ENCODE results near the gene HSPA2.
"Not testable (repeated sequence)": the region's sequence is repeated elsewhere in the genome, so short reads cannot be mapped to it uniquely, and the experiment has no call there.

Gene HSPA2

DNA sequence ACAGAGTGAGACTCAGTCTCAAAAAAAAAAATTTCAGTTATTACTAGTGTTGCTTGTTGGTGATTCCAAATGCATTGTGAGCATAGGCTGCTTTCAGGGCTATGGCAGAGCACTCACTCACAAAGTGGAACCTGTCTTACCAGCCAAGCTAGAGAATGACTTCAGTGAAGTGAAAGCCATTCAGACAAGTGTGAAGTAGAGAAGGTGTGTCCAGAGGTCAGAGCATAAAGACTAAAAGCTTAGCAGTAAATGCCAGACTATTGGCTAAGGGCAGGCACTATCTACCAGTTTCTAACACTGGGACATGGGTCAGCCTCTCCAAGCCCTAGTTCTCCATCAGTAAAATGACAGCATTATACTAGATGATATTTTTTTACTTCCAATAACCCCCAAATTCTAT, 21.9 kb downstream of the HSPA2 start:
- no peak for DNase-seq

DNA sequence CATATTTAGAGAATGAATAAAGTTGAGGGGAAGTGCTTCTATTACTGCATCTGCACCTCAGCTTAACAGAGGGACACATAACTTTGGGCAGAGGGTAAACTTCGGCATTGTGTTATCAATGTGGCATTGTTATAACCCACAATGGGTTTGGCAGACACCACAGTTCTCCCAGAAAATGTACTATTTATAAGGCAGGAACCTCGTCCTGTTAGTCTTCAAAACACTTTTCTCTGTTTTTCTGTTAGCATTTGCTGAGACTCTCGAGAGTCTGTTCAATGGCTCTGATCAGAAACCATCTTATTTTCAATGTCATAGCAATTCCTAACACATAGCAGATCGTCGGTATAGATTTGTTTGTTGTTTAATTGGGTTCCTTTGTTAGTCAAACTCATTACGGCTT, 23.2 kb downstream of the HSPA2 start:
- DNase-seq: no peak

DNA sequence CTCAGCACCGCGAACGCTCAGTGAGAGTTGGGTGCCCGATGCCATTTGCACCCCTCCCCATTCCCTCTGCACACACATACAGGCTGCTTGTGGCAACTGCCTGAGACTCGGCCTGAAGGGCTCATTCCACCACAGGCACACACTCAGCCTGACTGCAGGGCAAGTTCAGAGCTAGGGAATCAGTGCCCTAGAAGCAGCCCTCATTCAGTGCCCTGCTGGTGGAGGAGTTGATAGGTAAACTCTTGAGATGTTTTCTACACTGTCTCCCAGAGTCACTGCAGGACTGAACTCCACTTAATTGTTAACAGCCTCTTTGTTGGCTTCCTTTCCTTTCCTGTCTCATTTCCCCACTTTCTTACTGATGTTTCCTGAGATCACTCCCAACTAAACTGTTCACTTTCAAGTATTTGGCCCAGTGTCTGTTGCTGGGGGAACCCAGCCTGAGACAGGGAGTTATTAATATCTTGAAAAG, 26.1 kb downstream of the HSPA2 start:
- no peak for DNase-seq

DNA sequence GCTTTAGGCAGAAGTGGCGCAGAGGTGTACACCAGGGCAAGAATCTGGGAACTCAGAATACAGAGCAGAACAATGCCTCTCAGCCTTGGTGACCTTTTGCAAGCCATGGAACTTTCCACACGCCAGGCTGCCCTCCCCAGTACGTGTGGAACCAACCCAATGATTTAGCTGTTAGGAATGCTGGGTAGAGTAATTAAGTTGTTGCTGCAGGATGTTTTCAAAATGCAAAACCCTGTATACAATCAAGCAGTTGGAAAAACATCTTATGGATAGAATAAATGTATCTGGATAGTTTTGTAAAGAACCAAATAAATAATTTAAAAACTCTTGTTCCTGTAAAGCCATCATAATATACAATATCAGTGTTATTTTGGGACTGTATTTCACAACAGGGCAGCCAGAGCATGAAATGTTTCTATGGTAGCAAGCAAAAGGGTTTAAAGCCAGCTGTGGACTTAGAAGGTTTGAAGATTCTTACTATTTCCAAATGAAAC, 28.6 kb downstream of the HSPA2 start:
- DNase-seq: peak; percentile 67

DNA sequence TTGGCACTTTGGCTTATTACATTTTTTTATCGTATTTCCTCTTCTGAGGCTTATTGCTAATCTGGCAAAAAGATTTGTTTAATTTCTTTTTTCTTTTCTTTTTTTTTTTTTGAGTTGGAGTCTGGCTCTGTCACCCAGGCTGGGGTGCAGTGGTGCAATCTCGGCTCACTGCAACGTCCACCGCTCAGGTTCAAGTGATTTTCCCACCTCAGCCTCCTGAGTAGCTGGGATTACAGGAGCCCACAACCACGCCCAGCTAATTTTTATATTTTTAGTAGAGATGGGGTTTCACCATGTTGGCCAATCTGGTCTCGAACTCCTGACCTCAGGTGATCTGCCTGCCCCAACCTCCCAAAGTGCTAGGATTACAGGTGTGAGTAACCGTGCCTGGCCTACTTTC, 29.1 kb downstream of the HSPA2 start:
- DNase-seq: not testable (repeated sequence)

DNA sequence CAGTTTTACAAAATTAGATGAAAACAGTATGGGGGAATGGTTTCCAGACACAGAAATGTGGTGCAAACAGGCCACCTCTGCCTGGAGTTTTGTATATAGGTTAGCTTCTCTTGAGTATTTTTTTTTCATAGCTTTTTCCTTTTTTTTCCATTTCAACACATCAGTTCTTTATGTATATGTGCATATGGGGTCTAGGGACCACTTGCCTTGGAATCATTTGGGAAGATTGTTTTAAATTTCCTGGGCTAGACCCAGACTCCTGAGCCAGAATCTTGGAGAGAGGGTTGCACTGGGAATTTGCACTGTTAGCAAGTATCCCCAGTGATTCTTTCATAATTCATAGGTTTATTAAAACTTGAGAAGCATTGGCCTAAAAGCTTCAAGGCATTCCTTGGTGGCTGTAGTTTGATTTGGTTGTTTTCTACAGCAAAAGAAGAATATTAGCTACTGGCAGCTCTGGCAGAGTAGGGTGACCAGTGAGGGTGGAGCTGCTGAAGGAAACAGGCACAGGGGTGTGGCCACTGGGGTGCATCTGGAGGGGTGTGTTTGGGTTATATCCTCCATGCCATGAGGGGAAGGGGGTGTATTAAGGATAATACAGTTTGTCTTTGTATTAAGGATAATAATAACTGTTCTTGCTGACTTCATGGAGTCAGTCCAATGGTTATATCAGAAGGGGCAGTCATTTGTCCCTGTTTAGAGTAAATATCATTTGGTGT, 32.0 kb downstream of the HSPA2 start:
- no peak for DNase-seq

DNA sequence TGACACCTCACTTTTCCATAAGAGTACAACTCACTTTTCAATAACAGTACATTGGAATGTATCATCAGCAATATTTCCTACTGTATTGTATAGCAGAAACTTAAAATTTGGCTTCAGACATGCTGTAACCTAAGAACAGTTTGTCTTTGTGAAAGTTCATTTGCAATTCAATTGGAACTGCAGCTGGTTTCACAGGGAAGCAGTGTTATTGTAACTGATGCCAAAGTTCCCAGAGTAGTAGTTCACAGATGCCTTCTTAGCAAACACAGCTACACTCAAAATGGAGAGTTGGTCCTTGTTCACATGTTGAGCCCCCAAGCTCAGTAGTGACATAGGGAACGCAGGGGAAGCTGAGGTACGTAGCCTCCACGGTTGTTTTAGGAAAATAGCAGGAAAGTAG, 32.6 kb downstream of the HSPA2 start:
- DNase-seq: no peak

DNA sequence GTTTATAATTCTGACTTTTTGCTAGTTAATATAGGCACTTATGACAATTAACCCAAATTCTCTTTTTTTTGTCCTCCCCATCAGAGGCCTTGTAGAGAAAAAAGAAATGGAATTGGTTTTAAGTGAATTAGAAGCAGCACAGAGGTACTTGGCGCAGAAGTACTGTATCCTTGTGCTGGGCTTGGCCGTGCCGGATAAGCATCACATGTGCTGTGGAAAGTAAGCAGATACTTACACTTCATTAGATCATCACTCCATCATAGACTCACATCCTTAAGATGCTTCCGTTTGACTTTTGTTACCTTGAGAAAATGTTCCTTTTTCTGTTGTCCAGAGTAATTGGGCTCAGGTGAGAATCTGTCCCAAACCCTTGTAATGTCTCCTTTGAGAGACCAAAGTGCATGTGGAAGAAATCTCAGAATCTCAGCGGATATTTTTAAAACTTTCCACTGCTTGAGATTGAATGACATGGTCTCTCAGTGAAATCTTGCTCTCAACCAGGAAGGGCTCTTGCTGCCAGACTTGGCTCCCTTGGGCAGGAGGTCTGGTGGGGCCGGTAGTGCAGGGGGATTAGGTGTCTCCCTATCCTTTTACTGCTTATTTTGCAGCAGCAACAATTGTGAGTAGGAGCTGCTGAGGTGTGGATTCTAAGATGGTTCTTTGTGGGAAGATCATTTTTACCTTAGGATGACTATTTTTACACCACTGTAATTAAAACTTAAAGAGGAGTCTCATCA, 34.0 kb downstream of the HSPA2 start:
- no peak for DNase-seq

DNA sequence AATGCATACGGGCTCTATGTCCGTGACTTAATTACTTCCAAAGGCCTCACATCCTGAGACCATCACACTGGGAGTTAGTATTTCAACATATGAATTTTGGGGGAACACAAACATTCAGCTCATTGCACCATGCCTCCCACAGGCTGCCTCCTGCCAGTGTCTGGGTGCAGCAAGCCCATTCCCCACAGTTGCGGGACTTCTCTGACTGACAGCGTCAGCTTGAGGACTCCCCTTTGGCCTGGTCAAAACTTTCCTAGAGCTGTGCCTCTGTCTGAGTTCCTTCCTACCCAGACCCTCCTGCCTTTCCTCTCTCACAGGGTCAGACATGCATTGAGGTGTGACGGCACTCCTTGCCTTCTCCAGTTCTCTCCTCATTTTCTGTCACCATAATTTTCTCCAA, 36.7 kb downstream of the HSPA2 start:
- DNase-seq: no peak

DNA sequence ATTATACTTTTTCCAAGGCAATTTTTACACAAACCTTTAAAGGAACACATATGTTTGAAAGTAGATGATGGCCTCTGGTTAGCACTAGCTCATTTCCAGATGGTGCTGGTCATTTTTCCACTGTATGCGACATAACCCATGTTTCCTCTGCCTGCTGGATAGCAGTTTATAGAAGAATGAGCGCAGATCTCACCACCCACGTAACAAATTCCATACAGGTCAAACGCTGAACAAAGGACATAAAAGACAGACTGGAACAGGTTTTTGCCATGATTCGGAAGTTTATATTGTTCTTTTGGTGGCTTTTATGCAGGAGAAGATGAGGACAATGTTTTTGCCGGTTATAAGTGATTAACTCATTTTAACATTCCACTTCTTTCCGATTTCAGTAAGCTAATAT, 39.9 kb downstream of the HSPA2 start:
- DNase-seq: no peak

DNA sequence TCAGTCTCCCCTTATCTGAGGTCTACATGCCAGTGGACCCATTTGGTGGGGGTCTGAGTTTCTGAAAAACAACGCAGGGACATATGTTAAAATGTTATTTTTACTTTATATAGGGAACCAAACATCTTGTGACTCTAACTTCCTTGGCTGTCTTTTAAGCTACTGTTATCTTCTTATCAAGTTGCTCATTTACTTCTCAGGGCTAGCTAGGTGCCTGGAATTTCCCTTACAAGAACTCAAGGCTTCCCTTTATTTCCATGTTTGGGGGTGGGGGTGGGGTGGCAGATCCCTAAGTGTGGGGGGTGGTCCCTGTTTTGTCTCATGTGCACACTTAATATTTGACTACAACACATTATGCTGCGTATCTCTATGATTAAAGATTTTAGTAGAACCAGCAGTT, 40.8 kb downstream of the HSPA2 start:
- peak; percentile 17 for DNase-seq

DNA sequence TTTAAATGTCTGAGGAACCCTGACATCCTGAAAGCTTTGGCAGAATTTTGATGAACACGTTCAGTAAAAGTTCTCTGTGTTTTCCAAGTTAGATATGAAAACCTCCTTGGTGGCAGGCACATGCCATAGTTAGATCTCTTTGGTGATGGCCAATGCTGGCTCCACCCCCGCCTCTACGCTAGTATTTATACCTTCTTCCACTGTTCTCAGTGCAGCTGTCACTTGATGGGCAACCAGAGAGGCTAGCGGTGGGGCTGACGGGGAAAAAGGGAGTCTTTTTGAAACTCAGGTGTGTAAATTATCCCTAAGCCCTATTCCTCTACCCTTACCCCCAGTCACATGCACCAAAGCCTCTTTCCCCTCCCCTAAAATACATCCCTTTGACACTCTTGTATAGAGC, 41.3 kb downstream of the HSPA2 start:
- DNase-seq: no peak

DNA sequence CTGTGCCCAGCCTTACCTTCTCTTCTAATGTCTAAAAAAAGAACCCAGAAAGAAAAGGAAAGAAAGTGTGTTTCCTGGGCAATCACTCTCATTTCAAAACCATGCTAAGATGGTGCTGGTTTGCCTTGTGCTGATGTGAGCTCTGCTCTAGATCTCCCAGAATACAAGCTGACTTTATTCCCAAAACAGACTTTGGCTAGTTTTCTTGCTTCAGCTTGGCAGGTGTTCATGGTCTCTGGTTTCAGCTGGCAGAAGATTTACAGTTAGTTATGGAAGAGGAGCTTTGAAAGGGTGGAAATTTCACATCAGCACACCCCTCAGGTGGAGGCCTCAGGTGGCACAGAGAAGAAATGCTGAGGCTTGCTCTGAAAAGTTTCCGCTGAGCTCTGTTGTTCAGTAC, 43.6 kb downstream of the HSPA2 start:
- no peak for DNase-seq

DNA sequence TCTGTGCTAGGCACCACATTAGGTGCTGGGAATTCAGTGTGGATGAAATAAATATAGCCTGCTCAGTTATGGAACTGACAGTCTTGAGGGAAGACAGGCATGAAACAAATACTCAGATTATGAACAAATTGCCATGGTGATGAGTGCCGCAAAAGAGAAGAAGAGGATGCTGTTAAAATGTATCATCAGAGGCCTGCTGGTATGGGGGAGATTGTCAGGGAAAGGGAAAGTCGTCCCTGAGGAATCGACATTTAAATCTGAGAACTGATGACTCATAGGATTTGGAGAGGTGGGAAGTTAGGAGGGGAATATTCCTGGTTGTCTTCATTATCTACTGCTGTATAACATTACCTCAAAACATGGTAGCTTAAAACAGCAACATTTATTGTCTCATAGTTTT, 51.3 kb downstream of the HSPA2 start:
- no peak for DNase-seq
